Prostate gland (tissue), 2 donors: Measurements from ENCODE around the gene TEX14. TPM values are rescaled to one million over a fixed set of nuclear protein-coding genes. Genes with fewer than 3 reads are reported as not detected.

Experiments used
- DNase-seq: peaks from one replicate; pipeline ENCODE4 v3.0.0-alpha.2; 2019; ENCODE audit warnings: low spot score
- H3K27ac ChIP-seq, 2 donors: fragments of 200-600 bp; sonication (generic); 2 replicates each; pipeline ENCODE4 v1.5.1; 2017 to 2019
- H3K27me3 ChIP-seq: fragments of 200-600 bp; sonication (generic); replicated peaks from 2 replicates; pipeline ENCODE4 v1.5.1; 2019; ENCODE audit not compliant: insufficient read depth
- H3K36me3 ChIP-seq, 2 donors: fragments of 200-600 bp; sonication (generic); 1 replicate in 1 of 2; 2 replicates in 1 of 2; pipeline versions ENCODE4 v1.5.1 to v1.8.1; 2017 to 2019
- H3K4me1 ChIP-seq: fragments of 200-600 bp; sonication (generic); replicated peaks from 2 replicates; pipeline ENCODE4 v1.5.1; 2019
- H3K4me3 ChIP-seq, 2 donors: fragments of 200-600 bp; sonication (generic); 2 replicates each; pipeline ENCODE4 v1.5.1; 2017 to 2019
- H3K9me3 ChIP-seq: fragments of 200-600 bp; sonication (generic); 2 replicates; pipeline ENCODE4 v1.5.1; 2017
- POLR2A ChIP-seq: fragments of 450-650 bp; IDR thresholded peaks from one replicate; pipeline ENCODE4 v1.6.1; 2016; ENCODE audit warnings: antibody characterized with exemption, mild to moderate bottlenecking
- POLR2AphosphoS5 ChIP-seq: sonication (generic); formaldehyde crosslinking; IDR thresholded peaks from one replicate; pipeline ENCODE4 v1.6.1; 2017; ENCODE audit warnings: antibody characterized with exemption
- whole genome bisulfite sequencing: methylation state at CpG from one replicate; pipeline ENCODE4 v1.1.5; 2018; 5-methylcytosine and 5-hydroxymethylcytosine counted together
- intact Hi-C: fragments of 100-400 bp; cut with DNase I; formaldehyde crosslinking; loops from one replicate; pipeline ENCODE4 v1.14.2; 2022
- total RNA-seq, 2 donors: library from RNA; depleted of rRNA; stranded (reverse); fragments of >200 nt; gene quantifications; one replicate each; pipeline ENCODE4 v1.1.0, GENCODE V29; 2016
- TF ChIP-seq, protein P1 (sequence below), 4 experiments: fragments of 200-600 bp in 2 of 4; fragments of 450-650 bp in 2 of 4; sonication (generic) in 2 of 4; IDR thresholded peaks; 1 replicate in 3 of 4; 2 replicates in 1 of 4; pipeline ENCODE4 v1.5.1; 2016 to 2019; ENCODE audit warnings: antibody characterized with exemption in 4 of 4, mild to moderate bottlenecking in 2 of 4, moderate library complexity in 2 of 4

The TEX14 gene
- total RNA-seq, 2 donors from 2014 or later, result 0.50 to 14.3 TPM

DNA sequence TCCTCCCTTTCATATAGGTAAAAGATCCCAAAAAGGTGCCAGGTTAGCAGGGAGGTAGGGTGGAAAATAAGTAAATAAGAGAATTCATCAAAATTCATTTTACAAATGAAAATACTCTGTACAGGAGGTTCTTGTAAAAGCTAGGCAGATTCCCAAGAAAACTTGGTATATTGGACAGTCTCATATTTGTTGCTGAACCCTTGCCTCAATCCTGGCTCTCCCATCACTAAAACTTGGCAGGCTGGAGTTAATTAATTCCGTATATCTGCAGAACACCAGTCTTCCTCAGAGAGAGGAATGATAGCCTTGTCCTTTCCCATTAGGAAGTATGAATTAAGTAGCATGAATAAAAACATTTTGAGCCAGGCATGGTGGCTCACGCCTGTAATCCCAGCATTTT lies 111.2 kb downstream of the TEX14 start:
- TF ChIP-seq POLR2AphosphoS5 (no peak), POLR2A (no peak)
- TF ChIP-seq, protein P1, sequence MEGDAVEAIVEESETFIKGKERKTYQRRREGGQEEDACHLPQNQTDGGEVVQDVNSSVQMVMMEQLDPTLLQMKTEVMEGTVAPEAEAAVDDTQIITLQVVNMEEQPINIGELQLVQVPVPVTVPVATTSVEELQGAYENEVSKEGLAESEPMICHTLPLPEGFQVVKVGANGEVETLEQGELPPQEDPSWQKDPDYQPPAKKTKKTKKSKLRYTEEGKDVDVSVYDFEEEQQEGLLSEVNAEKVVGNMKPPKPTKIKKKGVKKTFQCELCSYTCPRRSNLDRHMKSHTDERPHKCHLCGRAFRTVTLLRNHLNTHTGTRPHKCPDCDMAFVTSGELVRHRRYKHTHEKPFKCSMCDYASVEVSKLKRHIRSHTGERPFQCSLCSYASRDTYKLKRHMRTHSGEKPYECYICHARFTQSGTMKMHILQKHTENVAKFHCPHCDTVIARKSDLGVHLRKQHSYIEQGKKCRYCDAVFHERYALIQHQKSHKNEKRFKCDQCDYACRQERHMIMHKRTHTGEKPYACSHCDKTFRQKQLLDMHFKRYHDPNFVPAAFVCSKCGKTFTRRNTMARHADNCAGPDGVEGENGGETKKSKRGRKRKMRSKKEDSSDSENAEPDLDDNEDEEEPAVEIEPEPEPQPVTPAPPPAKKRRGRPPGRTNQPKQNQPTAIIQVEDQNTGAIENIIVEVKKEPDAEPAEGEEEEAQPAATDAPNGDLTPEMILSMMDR (IDR thresholded peaks at IDR 0.05), result no peak
- Histone ChIP-seq H3K9me3 (no peaks in the 10 kb centered on the region), H3K4me1 (no peaks in the 10 kb centered on the region), H3K27ac (no peak overlapping the region), H3K4me3 (no peak overlapping the region), H3K27me3 (no peaks in the 10 kb centered on the region), H3K36me3 (no peaks in the 10 kb centered on the region)
- intact Hi-C loops, result loop anchor here (10.0 kb wide), 1 partner anchor 46 kb away; no protein-coding TSS in a partner anchor
- no peak for DNase-seq
- WGBS, result 81% methylated on average over 2 of the region's 2 CpGs

DNA sequence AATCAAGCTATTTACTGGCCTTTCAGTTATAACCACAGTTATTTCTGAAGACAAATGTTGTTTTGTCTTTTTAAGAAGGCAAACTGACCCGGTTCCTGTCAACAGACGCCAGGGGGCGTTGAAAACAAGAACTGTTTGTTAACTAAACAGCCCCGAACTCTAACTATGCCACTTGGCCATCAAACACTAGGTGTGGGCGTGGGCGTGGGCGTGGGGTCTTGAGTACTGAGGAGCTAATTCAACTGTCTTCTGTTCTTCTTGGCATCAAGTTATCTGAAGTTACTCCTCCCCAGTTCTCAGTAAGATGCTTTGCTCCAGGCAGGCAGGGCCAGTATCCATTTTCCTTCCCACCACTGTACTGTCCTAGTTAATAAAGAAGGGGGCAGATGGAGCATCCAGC lies 114.1 kb downstream of the TEX14 start:
- WGBS, result 17% methylated on average over 7 of the region's 7 CpGs
- Histone ChIP-seq H3K4me1 (no peaks in the 10 kb centered on the region), H3K9me3 (no peaks in the 10 kb centered on the region), H3K27ac (no peak overlapping the region), H3K4me3 (no peak overlapping the region), H3K36me3 (no peaks in the 10 kb centered on the region), H3K27me3 (no peaks in the 10 kb centered on the region)
- intact Hi-C loops, result no loop called here
- DNase-seq, result peak; percentile 7
- TF ChIP-seq, protein P1 (IDR thresholded peaks at IDR 0.05), result peak in 2 of 4 experiments; percentile 30 to 37
- TF ChIP-seq POLR2A, result no peak
- no peak for TF ChIP-seq POLR2AphosphoS5

DNA sequence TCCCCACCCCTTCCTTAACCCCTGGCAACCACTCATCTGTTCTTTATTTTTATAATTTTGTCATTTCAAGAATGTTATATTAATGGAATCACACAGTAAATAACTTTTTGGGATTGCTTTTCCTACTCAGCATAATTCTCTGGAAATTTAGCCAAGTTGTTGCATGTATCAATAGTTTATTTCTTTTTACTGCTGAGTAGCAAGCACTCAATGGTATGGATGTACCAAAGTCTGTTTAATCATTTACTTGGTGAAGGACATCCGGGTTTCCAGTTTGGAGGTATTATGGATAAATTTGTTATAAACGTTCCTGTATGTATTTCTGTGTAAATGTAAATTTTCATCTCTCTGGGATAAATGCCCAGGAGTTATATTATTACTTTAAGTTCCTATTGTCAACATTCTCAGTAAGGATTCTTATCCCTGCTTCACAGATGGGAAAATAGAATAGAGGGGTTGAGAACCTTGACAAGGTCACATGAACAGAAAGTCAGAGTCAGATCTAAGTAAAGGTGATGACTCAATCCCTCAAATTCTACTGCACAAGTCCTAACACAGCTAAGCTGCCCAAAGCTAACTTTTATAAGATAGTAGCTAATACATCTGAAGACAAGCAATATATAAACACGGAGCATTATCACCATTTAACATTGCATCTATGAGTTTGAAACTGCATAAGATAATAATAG lies 115.0 kb downstream of the TEX14 start:
- Histone ChIP-seq H3K4me1 (no peaks in the 10 kb centered on the region), H3K27me3 (no peaks in the 10 kb centered on the region), H3K9me3 (no peaks in the 10 kb centered on the region), H3K36me3 (no peaks in the 10 kb centered on the region), H3K27ac (no peak overlapping the region), H3K4me3 (no peak overlapping the region)
- intact Hi-C loops, result no loop called here
- 34% methylated on average over 3 of the region's 3 CpGs for WGBS
- DNase-seq, result no peak
- TF ChIP-seq POLR2A, result no peak
- TF ChIP-seq, protein P1 (IDR thresholded peaks at IDR 0.05), result no peak
- TF ChIP-seq POLR2AphosphoS5, result no peak

DNA sequence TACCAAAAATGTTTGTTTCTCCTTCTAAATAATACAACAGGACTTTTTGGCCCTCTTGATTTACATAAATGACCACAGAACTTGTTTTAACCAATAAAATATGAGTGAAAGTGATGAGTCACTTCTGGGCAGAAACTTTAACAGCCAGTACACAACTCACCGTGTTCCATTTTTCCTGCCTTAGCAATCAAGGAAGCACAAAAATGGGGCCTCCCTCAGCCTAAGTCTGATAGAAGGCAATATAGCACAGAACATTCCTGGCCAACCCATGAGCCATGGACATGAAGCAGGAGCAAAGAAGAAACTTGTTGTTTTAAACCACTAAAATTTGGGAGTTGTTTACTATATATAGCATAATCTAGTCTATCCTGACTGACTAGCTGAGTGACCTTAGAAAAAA lies 116.3 kb downstream of the TEX14 start:
- TF ChIP-seq POLR2AphosphoS5 (peak; percentile 77), POLR2A (no peak)
- Histone ChIP-seq H3K36me3 (no peaks in the 10 kb centered on the region), H3K27ac (peak overlapping the region in 1 of 2 donors; percentile 48), H3K9me3 (no peaks in the 10 kb centered on the region), H3K4me1 (no peaks in the 10 kb centered on the region), H3K4me3 (no peak overlapping the region), H3K27me3 (no peaks in the 10 kb centered on the region)
- peak; percentile 30 for DNase-seq
- intact Hi-C loops, result no loop called here
- WGBS, result 7% methylated on average over 1 of the region's 1 CpG

DNA sequence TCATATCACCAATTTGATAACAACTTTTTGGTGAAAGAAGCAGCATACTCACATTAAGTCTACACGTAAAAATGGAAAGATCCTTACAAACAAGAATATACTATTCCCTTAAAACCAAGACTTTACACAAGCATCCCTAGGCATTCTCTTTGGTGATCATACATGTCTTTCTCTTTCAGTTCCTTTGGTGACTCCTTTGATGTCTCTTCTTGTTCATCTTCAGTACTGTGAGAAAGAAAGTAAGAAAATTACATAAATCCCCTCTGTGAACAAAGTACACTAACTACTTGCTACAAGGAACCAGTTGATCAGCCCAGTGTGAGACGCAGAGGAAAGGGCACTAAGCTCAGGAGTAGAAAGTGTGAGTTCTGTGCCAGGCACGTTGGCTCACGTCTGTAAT lies 117.8 kb downstream of the TEX14 start:
- Histone ChIP-seq H3K36me3 (no peaks in the 10 kb centered on the region), H3K4me1 (no peaks in the 10 kb centered on the region), H3K27me3 (no peaks in the 10 kb centered on the region), H3K9me3 (no peaks in the 10 kb centered on the region), H3K27ac (no peak overlapping the region), H3K4me3 (no peak overlapping the region)
- TF ChIP-seq POLR2AphosphoS5 (no peak), POLR2A (no peak)
- TF ChIP-seq, protein P1 (IDR thresholded peaks at IDR 0.05), result no peak
- intact Hi-C loops, result no loop called here
- 80% methylated on average over 4 of the region's 4 CpGs for WGBS
- no peak for DNase-seq
